Measurements from ENCODE around the gene C10orf105. TPM values are rescaled to one million over a fixed set of nuclear protein-coding genes. Genes with fewer than 3 reads are reported as not detected.

The C10orf105 gene
- total RNA-seq, 1 experiment from 2014 or later, result not detected

DNA sequence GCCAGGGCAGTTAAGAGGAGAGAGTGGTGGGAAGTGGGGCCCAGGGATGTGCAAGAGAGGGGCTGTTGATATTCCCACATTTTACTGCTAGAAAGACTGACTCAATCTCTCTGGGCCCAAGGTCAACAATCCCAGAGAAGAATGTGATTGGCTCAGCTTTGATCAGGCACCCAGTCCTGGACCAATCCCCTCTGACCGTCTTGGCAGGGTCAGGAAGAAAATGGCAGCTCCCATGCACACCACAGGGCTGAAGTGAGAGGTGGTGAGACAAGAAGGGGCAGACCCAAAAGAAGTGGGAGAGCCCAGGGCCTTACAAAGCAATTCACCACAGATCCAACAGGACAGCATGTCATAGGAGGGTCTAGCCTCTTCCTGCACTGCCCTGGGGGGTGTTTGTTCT is 3.3 kb upstream of the C10orf105 start:
- H3K27me3 ChIP-seq (ENCODE audit: low read length), result no peaks in the 10 kb centered on the region
- H3K27ac ChIP-seq (ENCODE audit: low read length), result no peak overlapping the region
- H3K9ac ChIP-seq (ENCODE audit: low read length), result no peak overlapping the region
- no peaks in the 10 kb centered on the region for H3K36me3 ChIP-seq (ENCODE audit: low read depth, low read length)
- TF ChIP-seq, protein P1, sequence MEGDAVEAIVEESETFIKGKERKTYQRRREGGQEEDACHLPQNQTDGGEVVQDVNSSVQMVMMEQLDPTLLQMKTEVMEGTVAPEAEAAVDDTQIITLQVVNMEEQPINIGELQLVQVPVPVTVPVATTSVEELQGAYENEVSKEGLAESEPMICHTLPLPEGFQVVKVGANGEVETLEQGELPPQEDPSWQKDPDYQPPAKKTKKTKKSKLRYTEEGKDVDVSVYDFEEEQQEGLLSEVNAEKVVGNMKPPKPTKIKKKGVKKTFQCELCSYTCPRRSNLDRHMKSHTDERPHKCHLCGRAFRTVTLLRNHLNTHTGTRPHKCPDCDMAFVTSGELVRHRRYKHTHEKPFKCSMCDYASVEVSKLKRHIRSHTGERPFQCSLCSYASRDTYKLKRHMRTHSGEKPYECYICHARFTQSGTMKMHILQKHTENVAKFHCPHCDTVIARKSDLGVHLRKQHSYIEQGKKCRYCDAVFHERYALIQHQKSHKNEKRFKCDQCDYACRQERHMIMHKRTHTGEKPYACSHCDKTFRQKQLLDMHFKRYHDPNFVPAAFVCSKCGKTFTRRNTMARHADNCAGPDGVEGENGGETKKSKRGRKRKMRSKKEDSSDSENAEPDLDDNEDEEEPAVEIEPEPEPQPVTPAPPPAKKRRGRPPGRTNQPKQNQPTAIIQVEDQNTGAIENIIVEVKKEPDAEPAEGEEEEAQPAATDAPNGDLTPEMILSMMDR (conservative IDR thresholded peaks at IDR 0.05; ENCODE audit: low read depth, low read length), result no peak
- TF ChIP-seq EZH2 (IDR thresholded peaks at IDR 0.05; ENCODE audit: low read length, unreplicated experiment), result no peak
- no peak for TF ChIP-seq EZH2phosphoT487 (IDR thresholded peaks at IDR 0.05; ENCODE audit: borderline replicate concordance, low read length)
- intact Hi-C loops (cut with micrococcal nuclease), result no loop called here
- no peak overlapping the region for H3K4me3 ChIP-seq (ENCODE audit: low read length)
- ChIA-PET POLR2A (ENCODE audit: unreplicated experiment) (no interaction called here), CTCF (no interaction called here)
- no peak overlapping the region for H2AFZ ChIP-seq (ENCODE audit: low read length)
- H3K9me3 ChIP-seq (ENCODE audit: low read length), result no peaks in the 10 kb centered on the region
- H3K4me1 ChIP-seq (ENCODE audit: insufficient read depth, low read length), result peaks cover 13% of the 10 kb centered on the region
- no peaks in the 10 kb centered on the region for H4K20me1 ChIP-seq (ENCODE audit: low read length)
- no peaks in the 10 kb centered on the region for H3K79me2 ChIP-seq (ENCODE audit: low read length)
- DNase-seq (no peak), ATAC-seq (no peak)
- H3K4me2 ChIP-seq (ENCODE audit: low read length), result no peak overlapping the region
- BruUV-seq (replicated peaks), result no TSS peak
- no peaks in the 10 kb centered on the region for H3K9me2 ChIP-seq (replicated peaks; ENCODE audit: low read length)
- H3F3A ChIP-seq (ENCODE audit: low read length, unreplicated experiment), result no peaks in the 10 kb centered on the region

DNA sequence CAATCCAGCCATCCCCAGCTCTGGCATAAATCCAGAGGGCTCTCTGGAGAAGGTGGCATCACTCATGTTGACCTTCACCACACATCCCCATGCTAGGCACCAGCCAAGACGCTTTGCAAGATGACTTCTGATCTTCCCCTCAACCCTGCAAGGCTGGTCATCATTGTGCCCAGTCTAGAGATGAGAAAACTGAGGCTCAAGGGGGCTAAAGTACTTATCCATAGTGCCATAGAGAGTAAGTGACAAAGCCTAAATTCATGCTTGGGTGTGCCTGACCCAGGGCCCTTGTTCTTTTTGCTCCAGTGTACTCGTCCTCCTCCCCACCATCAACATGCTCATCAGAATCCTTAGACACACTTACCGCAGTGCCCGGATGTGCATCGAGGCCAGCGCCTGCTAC is 1.7 kb upstream of the C10orf105 start:
- no peaks in the 10 kb centered on the region for H3F3A ChIP-seq (ENCODE audit: low read length, unreplicated experiment)
- H3K9me3 ChIP-seq (ENCODE audit: low read length), result no peaks in the 10 kb centered on the region
- no peak overlapping the region for H3K9ac ChIP-seq (ENCODE audit: low read length)
- no peak overlapping the region for H3K4me3 ChIP-seq (ENCODE audit: low read length)
- CTCF ChIA-PET, result no interaction called here
- ATAC-seq, result no peak
- no peaks in the 10 kb centered on the region for H4K20me1 ChIP-seq (ENCODE audit: low read length)
- intact Hi-C loops (cut with micrococcal nuclease), result no loop called here
- H3K4me1 ChIP-seq (ENCODE audit: insufficient read depth, low read length), result peaks cover 9% of the 10 kb centered on the region
- no peak overlapping the region for H3K4me2 ChIP-seq (ENCODE audit: low read length)
- POLR2A ChIA-PET (ENCODE audit: unreplicated experiment), result no interaction called here
- TF ChIP-seq EZH2phosphoT487 (IDR thresholded peaks at IDR 0.05; ENCODE audit: borderline replicate concordance, low read length) (no peak), EZH2 (IDR thresholded peaks at IDR 0.05; ENCODE audit: low read length, unreplicated experiment) (no peak)
- TF ChIP-seq, protein P1 (conservative IDR thresholded peaks at IDR 0.05; ENCODE audit: low read depth, low read length), result no peak
- H3K27me3 ChIP-seq (ENCODE audit: low read length), result no peaks in the 10 kb centered on the region
- no peaks in the 10 kb centered on the region for H3K9me2 ChIP-seq (replicated peaks; ENCODE audit: low read length)
- BruUV-seq (replicated peaks), result no TSS peak
- DNase-seq, result no peak
- no peaks in the 10 kb centered on the region for H3K36me3 ChIP-seq (ENCODE audit: low read depth, low read length)
- H3K79me2 ChIP-seq (ENCODE audit: low read length), result no peaks in the 10 kb centered on the region
- H3K27ac ChIP-seq (ENCODE audit: low read length), result no peak overlapping the region
- H2AFZ ChIP-seq (ENCODE audit: low read length), result no peak overlapping the region

DNA sequence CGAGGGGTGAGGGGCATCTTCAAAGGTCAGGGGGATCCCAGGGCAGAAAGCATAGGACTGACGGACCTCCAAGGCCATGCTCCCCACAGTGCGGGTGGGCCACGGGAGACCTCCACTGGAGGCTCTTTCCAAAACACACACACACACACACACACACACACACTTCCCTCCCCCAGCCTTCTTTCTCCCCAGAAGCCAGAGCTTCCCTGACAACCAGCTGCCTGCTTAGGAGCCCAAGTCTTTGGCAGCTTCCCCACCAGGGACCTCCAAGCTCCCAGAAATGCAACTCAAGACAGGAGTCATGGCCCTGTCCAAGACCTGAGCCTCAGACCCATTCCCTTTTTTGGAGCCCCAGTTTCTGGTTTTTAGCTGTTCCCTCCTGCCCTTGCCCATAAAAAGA is 710 bp upstream of the C10orf105 start:
- Histone ChIP-seq H3K27ac (ENCODE audit: low read length) (no peak overlapping the region), H4K20me1 (ENCODE audit: low read length) (no peaks in the 10 kb centered on the region), H3K36me3 (ENCODE audit: low read depth, low read length) (no peaks in the 10 kb centered on the region), H3K79me2 (ENCODE audit: low read length) (no peaks in the 10 kb centered on the region), H3K9ac (ENCODE audit: low read length) (no peak overlapping the region), H2AFZ (ENCODE audit: low read length) (no peak overlapping the region), H3K9me3 (ENCODE audit: low read length) (no peaks in the 10 kb centered on the region), H3K9me2 (replicated peaks; ENCODE audit: low read length) (no peaks in the 10 kb centered on the region), H3K4me1 (ENCODE audit: insufficient read depth, low read length) (no peaks in the 10 kb centered on the region), H3F3A (ENCODE audit: low read length, unreplicated experiment) (no peaks in the 10 kb centered on the region), H3K4me2 (ENCODE audit: low read length) (no peak overlapping the region), H3K4me3 (ENCODE audit: low read length) (no peak overlapping the region), H3K27me3 (ENCODE audit: low read length) (no peaks in the 10 kb centered on the region)
- ChIA-PET CTCF (no interaction called here), POLR2A (ENCODE audit: unreplicated experiment) (no interaction called here)
- DNase-seq, result no peak
- intact Hi-C loops (cut with micrococcal nuclease), result no loop called here
- ATAC-seq, result no peak
- TF ChIP-seq EZH2 (IDR thresholded peaks at IDR 0.05; ENCODE audit: low read length, unreplicated experiment) (no peak), EZH2phosphoT487 (IDR thresholded peaks at IDR 0.05; ENCODE audit: borderline replicate concordance, low read length) (no peak)
- TF ChIP-seq, protein P1 (conservative IDR thresholded peaks at IDR 0.05; ENCODE audit: low read depth, low read length), result no peak
- BruUV-seq (replicated peaks), result no TSS peak

All from PC-3 (cell line).